GM12892 (cell line): Measurements from ENCODE around the gene HPCAL1.

ENCODE experiments used
- POLR2A ChIP-seq: IDR thresholded peaks from 2 replicates; pipeline ENCODE4 v1.6.1; 2011; ENCODE audit warnings: low read depth, low read length, control low read depth
- POLR2AphosphoS5 ChIP-seq: IDR thresholded peaks from 2 replicates; pipeline ENCODE4 v1.6.1; 2011; ENCODE audit warnings: low read depth, low read length, control low read depth
- TAF1 ChIP-seq: IDR thresholded peaks from 2 replicates; pipeline ENCODE4 v1.6.1; 2011; ENCODE audit warnings: low read depth, mild to moderate bottlenecking, control low read depth, low read length, borderline replicate concordance

GRCh38 chr2:10428924-10429323 is 126.2 kb downstream of the HPCAL1 start:
- TF ChIP-seq POLR2AphosphoS5 (no peak), POLR2A (no peak), TAF1 (no peak)
